ENCODE data around the gene CEACAM4.
"Not testable (repeated sequence)": the region's sequence is repeated elsewhere in the genome, so short reads cannot be mapped to it uniquely, and the experiment has no call there.

The CEACAM4 gene

DNA sequence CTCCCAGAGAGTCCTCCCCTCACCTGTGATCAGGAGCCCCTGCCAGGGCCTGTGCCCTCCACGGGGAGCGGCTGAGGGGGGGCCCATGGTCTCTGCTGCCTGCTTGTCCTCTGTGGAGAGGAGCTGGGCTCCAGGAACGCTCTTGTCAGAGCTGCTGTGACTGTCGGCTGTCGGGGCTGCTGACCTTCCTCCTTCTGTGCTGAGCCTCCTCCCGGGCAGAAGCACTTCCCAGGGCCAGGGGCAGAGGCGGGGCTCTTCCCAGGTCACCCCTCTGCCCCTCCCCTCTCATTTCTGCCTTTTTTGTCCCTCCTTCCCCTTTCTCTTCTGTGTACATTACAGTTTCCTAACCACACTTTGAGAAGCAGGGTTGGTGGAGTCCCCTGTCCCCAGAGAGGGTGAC lies at the start of gene CEACAM4:
Gene CEACAM4, minus strand, starts transcription at position 198 of the 400 bp plus-strand sequence. Its CDS starts 111 bp downstream, at position 87.
- DNase-seq: peak in 2 of 56 donors; percentile 9 to 12

DNA sequence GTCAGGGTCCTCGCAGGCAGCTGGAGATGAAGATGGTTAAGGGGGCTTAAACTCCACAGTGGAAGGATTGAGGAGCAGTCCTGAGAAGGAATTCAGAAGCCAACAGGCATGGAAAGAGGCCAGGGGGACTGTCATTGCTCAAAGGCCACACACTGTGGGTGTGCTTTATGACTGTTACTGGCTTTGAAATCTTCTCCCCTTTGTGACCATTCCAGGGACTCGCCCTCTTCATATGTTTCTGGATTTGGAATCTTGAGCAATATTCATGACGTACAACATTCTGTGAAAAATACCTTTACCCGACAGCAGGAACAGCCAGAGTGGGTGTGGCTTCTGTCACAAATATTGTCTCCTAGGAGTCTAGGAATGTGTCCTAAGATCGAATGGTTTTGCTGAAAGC lies 44.6 kb upstream of the CEACAM4 start:
- DNase-seq: no peak

GRCh38 chr19:41670755-41671154 lies 43.9 kb upstream of the CEACAM4 start:
- DNase-seq: no peak

DNA sequence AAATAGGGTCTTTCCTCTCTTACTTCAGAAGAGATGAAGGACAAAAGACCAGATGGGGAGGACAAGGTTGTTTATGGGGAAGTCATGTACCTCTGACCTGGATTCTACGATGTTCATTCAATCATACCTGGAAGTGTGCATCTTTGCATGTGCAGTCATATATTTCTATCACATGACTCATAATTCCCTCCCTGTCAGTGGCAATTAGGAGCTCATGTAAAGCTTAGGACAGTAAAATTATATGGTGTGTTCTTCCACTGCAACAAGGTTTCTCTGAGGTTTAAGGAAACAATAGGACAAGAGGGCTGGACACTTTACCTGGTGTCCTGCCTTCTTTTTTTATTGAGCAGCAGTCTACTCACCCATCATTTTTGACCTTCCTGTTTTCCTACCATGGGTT lies 41.4 kb upstream of the CEACAM4 start:
- DNase-seq: no peak

DNA sequence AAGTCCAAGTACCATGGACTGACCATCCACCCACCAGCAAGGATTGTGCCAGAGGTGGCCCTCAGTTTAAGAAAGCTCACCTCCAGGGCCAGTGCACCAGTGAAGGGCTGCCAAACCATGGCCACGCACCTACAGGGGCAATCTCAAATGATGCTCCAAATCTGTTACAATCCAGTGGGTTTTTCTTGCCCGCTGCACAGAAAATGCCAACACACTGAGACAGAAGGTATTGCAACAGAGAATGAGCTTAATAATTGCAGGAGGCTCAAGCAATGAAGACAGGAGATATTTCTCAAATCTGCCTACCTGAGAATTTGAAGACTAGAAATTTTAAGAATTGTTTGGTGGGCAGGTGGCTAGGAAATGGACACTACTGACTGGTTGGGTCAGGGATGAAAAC lies 39.2 kb upstream of the CEACAM4 start:
- DNase-seq: no peak

- no peak for DNase-seq
Observed at GRCh38 chr19:41657157-41657556, 30.3 kb upstream of the CEACAM4 start.

- not testable (repeated sequence) for DNase-seq
Observed at GRCh38 chr19:41656756-41657155, 29.9 kb upstream of the CEACAM4 start.

- no peak for DNase-seq
Observed at GRCh38 chr19:41652250-41652649, 25.4 kb upstream of the CEACAM4 start.

GRCh38 chr19:41649827-41650226 lies 23.0 kb upstream of the CEACAM4 start:
- no peak for DNase-seq

DNA sequence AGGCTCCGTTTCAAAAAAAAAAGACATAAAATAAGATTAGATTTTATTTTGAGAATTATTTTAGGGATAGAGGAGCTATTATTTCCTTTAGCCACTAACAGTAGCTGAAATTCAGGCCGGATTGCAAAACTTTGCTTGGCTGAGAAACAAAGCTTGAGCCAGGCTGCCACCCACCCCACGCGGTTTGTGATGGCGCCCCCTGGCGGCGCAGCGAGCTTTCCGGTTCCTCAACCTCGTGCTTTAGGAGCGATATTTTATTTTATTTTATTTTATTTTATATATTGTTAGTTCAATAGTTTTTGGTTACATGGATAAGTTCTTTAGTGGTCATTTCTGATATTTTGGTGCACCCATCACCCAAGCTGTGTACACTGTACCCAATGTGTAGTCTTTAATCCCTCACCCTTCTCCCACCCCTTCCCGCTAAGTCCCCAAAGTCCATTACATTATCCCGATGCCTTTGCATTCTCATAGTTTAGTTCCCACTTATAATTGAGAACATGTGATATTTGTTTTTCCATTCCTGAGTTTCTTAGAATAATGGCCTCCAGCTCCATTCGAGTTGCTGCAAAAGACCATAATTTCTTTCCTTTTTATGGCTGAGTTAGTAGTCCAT lies 19.8 kb upstream of the CEACAM4 start:
- no peak for DNase-seq

DNA sequence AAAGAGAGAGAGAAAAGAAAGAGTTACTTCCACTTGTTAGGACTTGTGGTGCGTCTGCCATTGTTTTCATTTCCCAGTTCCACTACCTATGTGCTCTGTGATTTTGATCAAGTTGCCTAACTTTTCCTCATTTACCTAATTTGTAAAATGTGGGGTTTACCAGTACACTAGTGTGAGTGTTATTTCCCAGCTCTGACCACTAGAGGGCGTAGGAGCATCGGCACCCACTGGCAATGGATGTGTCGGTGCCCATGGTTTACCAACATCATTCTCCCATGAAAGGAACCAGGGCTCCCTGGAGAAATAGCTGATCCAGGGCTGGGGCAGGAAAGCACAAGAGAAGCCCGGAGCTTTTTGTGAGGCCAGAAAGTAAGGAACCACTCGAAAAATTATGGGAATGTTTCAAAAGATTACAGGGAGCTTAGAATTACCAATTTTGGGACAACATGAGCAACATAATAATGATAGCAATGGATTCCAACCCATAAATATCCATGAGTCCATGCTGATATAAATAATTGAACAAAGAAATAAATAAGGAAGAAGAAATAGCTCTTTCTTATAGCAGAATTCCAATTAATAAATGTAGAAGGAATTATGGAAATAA lies 15.1 kb upstream of the CEACAM4 start:
- DNase-seq: peak in 41 of 56 donors; percentile 2 to 83 (median 27)

DNA sequence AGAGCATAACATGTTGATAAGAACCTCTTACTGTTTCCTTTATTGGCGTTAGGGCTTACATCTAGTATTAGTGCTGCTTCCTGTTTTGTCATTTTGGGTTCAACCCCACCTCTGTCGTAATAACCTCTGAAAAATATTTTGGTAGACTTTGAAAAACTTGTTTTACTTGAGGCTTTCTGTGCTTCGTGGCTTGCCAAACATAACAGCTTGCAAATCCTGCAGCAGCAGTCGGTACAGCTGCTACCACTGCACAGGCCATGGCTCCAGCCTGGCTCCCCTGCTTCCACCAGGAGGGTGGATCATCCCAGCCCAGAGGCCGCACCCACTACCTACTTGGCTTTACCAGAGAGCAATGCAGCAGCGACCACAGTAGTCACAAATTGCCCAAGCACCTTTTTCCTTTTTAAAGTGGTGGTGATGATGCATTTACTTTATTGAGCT lies 11.8 kb upstream of the CEACAM4 start:
- no peak for DNase-seq

DNA sequence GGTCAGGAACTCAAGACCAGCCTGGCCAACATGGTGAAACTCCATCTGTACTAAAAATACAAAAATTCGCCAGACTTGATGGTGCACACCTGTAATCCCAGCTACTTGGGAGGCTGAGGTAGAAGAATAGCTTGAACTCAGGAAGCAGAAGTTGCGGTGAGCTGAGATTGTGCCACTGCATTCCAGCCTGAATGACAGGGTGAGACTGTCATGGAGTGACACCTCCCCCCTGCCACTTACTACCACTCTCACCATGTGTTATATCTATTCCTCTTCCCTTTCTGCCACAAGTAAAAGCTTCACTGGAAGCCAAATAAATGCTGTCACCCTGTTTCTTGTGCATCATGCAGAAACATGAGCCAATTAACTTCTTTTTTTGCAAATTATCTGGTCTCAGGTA lies 10.6 kb upstream of the CEACAM4 start:
- no peak for DNase-seq

GRCh38 chr19:41627966-41628675 lies 1.2 kb upstream of the CEACAM4 start:
- no peak for DNase-seq

DNA sequence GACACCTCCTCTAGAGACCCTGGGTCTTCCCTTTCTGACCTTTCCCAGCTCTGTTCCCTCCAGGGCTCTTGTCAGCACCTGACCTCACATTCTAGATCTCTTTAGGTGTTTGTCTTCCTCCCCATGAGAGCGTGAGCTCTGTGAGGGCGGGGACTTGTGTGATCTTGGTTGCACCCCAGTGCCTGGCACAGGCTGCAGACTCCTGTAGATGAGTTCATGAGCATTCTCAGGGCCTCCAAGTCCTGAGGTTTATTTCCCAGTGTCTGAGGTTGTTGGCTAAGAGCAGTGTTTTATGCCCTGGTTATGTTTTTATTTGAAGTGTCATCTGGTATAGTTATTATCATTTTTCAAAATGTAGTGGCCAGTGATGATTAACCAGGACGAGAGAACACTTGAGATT lies 596 bp downstream of the CEACAM4 start:
- no peak for DNase-seq

GRCh38 chr19:41624937-41625336 lies 1.9 kb downstream of the CEACAM4 start:
- no peak for DNase-seq

DNA sequence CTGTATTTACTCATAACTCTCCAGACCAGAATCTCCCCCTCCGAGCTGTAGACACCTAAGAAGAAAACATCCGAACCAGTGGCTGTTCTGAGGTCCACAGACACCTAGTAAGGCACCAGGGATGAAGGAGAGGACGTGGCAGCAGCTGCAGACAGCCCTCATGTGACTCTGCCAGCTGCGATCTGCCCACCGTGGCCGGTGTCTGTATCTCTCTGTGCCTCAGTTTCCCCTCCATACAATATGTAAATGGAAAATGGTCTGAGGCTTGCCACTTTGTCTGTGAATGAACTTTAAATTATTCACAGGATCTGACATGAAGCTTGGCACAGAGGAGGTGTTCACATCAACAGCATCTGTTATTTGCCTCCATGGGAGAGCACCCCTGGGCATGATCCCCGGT lies 2.4 kb downstream of the CEACAM4 start:
- no peak for DNase-seq

DNA sequence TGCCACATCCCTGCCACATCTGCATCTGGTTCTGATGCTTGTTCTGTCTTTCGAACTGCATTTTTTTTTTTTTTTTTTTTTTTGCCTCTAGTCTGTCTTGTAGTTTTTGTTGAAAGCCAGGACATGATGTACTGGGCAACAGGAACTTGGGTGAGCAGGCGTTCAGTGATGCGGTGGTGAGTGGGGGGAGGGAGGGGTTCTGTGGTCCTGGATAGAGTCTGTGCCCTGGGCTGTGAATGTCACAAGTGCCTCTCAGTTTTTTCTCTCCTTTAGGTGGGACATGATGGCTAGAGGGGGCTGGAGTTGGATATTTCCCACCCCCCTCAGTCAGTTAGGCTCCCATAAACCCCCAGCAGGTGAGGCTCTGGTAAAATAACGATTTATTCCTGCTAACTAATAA lies 3.5 kb downstream of the CEACAM4 start:
- DNase-seq: no peak

- no peak for DNase-seq
Observed at GRCh38 chr19:41621654-41622053, 5.2 kb downstream of the CEACAM4 start.

- DNase-seq: no peak
Observed at GRCh38 chr19:41621226-41621625, 5.6 kb downstream of the CEACAM4 start.

- no peak for DNase-seq
Observed at GRCh38 chr19:41620171-41620570, 6.7 kb downstream of the CEACAM4 start.

GRCh38 chr19:41619018-41619556 lies 7.8 kb downstream of the CEACAM4 start:
- no peak for DNase-seq
